C4-2B (cell line): ENCODE measurements around the gene PRUNE1.

Source experiments
- H3K27ac ChIP-seq: fragments of 450-650 bp; 2 replicates; pipeline ENCODE4 v1.5.1; 2017
- CTCF ChIP-seq: fragments of 450-650 bp; conservative IDR thresholded peaks from 2 replicates; pipeline ENCODE4 v1.5.1; 2017; ENCODE audit warnings: mild to moderate bottlenecking
- ZFX ChIP-seq: fragments of 450-650 bp; IDR thresholded peaks from 2 replicates; pipeline ENCODE4 v1.6.1; 2017

PRUNE1 gene

GRCh38 chr1:150973258-150973835 lies 34.9 kb upstream of the PRUNE1 start:
- TF ChIP-seq ZFX: no peak
- no peak for TF ChIP-seq CTCF
- peak overlapping the region; percentile 84 for H3K27ac ChIP-seq

DNA sequence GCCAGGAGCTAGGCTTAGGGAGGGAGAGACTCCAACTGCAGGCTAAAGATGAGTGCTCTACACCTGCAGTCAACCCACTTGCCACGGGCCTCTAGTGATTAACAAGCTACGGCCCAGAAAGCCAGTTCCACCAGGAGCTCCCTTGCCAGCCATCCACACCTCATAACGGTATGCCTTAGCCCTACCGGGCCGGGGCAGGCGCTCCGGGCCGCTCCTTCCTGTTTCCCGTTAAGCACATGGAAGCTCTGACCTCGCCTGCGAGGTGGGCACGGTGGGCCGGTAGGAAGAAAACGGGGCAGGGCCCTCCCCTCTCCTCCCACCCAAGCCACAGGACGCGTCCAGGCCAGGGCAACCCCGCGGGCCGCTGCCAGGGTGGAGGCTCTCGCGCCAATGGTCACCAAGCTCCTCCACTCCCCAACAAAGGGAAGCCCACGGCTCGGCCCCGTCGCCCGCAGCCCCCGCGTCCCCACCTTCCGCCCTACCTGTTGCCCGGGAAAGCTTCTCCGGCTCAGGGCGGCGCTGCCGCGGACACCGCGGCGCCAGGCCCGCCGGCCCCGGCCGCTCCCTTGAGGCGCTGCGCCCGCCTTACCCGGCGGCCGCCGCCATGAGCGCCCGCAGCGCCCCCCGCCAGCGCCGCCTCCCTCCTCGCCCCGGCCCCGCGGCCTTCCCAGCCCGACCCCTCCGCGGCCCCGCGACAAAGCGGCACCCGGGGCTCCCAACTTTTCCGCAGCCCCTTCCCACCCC lies 34.2 kb upstream of the PRUNE1 start:
- TF ChIP-seq CTCF (no peak), ZFX (peak; percentile 94)
- H3K27ac ChIP-seq: peak overlapping the region; percentile 84

GRCh38 chr1:150974580-150975478 lies 33.4 kb upstream of the PRUNE1 start, which contains the start of gene CERS2:
Gene CERS2, minus strand, starts transcription at chr1:150974835. Its CDS starts 5,745 bp downstream, at chr1:150969090.
- peak; percentile 79 for TF ChIP-seq ZFX
- TF ChIP-seq CTCF: no peak
- H3K27ac ChIP-seq: peak within 1 kb of the TSS; percentile 84

GRCh38 chr1:150976401-150976821 lies 31.8 kb upstream of the PRUNE1 start:
- no peak overlapping the region for H3K27ac ChIP-seq
- no peak for TF ChIP-seq ZFX
- no peak for TF ChIP-seq CTCF

DNA sequence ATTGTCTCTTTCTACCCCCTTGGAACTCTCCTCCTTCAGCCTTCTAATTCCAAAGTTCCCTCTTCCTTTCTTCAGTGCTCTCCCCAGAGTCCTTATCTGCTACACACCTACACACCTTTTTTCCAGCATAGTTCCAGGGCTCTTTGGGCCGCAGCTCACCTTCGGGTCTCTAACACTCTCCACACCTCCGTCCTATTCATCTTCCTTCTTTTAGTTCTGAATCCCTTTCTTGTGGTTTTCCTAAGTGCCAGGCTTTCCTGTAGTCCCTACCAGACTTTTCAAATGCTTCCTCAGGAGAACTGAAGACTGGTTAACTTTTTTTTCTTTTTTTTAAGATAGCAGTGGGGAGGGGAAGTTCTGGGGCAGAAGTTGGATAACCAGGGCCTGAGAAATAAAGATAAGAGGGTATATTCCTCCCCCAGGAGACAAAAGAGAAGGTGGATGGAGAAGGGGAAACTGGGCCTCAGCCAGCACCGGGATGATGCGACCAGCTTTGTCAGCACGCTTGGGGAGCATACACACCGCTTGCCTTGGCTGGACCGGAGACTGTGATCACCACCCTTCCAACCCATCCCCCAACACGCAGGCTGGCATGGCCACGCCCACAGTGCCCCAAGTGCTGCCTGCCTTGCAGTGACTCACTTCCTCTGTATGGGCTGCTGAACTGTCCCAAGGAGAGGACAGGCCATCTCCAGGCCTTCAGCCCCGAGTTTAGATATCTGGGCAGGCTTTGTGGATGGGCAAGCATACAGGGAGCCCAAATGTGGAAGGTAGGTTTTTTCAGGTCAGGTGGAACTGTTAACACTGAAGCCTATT lies 31.2 kb upstream of the PRUNE1 start:
- no peak for TF ChIP-seq ZFX
- TF ChIP-seq CTCF: no peak
- no peak overlapping the region for H3K27ac ChIP-seq

GRCh38 chr1:150979092-150980056 lies 28.9 kb upstream of the PRUNE1 start:
- no peak overlapping the region for H3K27ac ChIP-seq
- TF ChIP-seq ZFX (no peak), CTCF (peak; percentile 100)
